Measurements from ENCODE around the gene PLVAP.
A peak's percentile ranks its signal among the peaks of the same experiment; 100 is the strongest.

Gene PLVAP

GRCh38 chr19:17394891-17395415 lies 17.8 kb upstream of the PLVAP start (continued):
- peak; percentile 46; the same call in 1 of the 2 replicates for TF ChIP-seq INSM2 (tag by site-specific recombination; IDR thresholded peaks at IDR 0.05)
- TF ChIP-seq PRDM6 (tag by site-specific recombination; IDR thresholded peaks at IDR 0.05), result no peak
- TF ChIP-seq EGR2 (tag by site-specific recombination; IDR thresholded peaks at IDR 0.05; ENCODE audit: low read depth), result peak; percentile 95
- TF ChIP-seq ZNF585B (tag by site-specific recombination; IDR thresholded peaks at IDR 0.05), result no peak
- TF ChIP-seq ZNF76 (tag by site-specific recombination; IDR thresholded peaks at IDR 0.05; ENCODE audit: borderline replicate concordance, low read depth), result peak; percentile 28; the same call in 1 of the 2 replicates
- TF ChIP-seq ZNF610 (tag by site-specific recombination; IDR thresholded peaks at IDR 0.05; ENCODE audit: borderline replicate concordance), result peak; percentile 22; the same call in 1 of the 2 replicates
- TF ChIP-seq TSHZ1 (tag by site-specific recombination; IDR thresholded peaks at IDR 0.05; ENCODE audit: borderline replicate concordance), result no peak; the same call in 1 of the 2 replicates
- no peak for TF ChIP-seq ZNF26 (tag by site-specific recombination; IDR thresholded peaks at IDR 0.05)
- peak; percentile 92 for TF ChIP-seq ZFHX2 (tag by site-specific recombination; conservative IDR thresholded peaks at IDR 0.05)
- TF ChIP-seq BCL11A (tag by site-specific recombination; IDR thresholded peaks at IDR 0.05; ENCODE audit: low read depth), result no peak
- no peak for TF ChIP-seq ZNF155 (tag by site-specific recombination; IDR thresholded peaks at IDR 0.05)
- TF ChIP-seq MYNN (tag by site-specific recombination; IDR thresholded peaks at IDR 0.05; ENCODE audit: borderline replicate concordance), result no peak
- no peak for TF ChIP-seq HOXD13 (CRISPR knock-in tag; IDR thresholded peaks at IDR 0.05; ENCODE audit: borderline replicate concordance)
- TF ChIP-seq, protein P1, sequence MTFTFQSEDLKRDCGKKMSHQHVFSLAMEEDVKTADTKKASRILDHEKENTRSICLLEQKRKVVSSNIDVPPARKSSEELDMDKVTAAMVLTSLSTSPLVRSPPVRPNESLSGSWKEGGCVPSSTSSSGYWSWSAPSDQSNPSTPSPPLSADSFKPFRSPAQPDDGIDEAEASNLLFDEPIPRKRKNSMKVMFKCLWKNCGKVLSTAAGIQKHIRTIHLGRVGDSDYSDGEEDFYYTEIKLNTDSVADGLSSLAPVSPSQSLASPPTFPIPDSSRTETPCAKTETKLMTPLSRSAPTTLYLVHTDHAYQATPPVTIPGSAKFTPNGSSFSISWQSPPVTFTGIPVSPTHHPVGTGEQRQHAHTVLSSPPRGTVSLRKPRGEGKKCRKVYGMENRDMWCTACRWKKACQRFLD (tag by site-specific recombination; IDR thresholded peaks at IDR 0.05), result no peak
- TF ChIP-seq ZNF654 (tag by site-specific recombination; IDR thresholded peaks at IDR 0.05; ENCODE audit: low read depth), result peak; percentile 97
- TF ChIP-seq ZNF544 (tag by site-specific recombination; IDR thresholded peaks at IDR 0.05), result no peak
- TF ChIP-seq ZNF701 (tag by site-specific recombination; IDR thresholded peaks at IDR 0.05), result no peak
- TF ChIP-seq ZNF777 (tag by site-specific recombination; IDR thresholded peaks at IDR 0.05; ENCODE audit: borderline replicate concordance), result no peak
- TF ChIP-seq GLI2 (tag by site-specific recombination; IDR thresholded peaks at IDR 0.05; ENCODE audit: borderline replicate concordance, low read depth), result no peak
- TF ChIP-seq ZEB2 (tag by site-specific recombination; IDR thresholded peaks at IDR 0.05), result 0 out of 2 replicates have a peak, but pooled peaks have one; percentile 70
- TF ChIP-seq, protein P2, sequence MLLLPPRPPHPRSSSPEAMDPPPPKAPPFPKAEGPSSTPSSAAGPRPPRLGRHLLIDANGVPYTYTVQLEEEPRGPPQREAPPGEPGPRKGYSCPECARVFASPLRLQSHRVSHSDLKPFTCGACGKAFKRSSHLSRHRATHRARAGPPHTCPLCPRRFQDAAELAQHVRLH (tag by site-specific recombination; IDR thresholded peaks at IDR 0.05), result peak; percentile 89
- TF ChIP-seq ZBTB26 (tag by site-specific recombination; optimal IDR thresholded peaks at IDR 0.05), result peak; percentile 23
- no peak for TF ChIP-seq ZNF596 (tag by site-specific recombination; IDR thresholded peaks at IDR 0.05)
- TF ChIP-seq ZNF677 (tag by site-specific recombination; IDR thresholded peaks at IDR 0.05), result no peak
- no peak for TF ChIP-seq ZNF530 (tag by site-specific recombination; IDR thresholded peaks at IDR 0.05; ENCODE audit: low read depth)
- peak; percentile 13; the same call in 1 of the 2 replicates for TF ChIP-seq GLIS1 (tag by site-specific recombination; IDR thresholded peaks at IDR 0.05)
- no peak for TF ChIP-seq ZNF521 (tag by site-specific recombination; IDR thresholded peaks at IDR 0.05)

Measured in HEK293 (cell line).